ENCODE measurements around the gene EEFSEC.

GRCh38 chr3:128312271-128312670, 159.0 kb downstream of the EEFSEC start:
- no peak for TF ChIP-seq SP1 (IDR thresholded peaks at IDR 0.05)
- TF ChIP-seq LEF1 (IDR thresholded peaks at IDR 0.05; ENCODE audit: borderline replicate concordance): no peak
- TF ChIP-seq NFRKB (IDR thresholded peaks at IDR 0.05): no peak
- TF ChIP-seq FOXM1 (IDR thresholded peaks at IDR 0.05; ENCODE audit: borderline replicate concordance): no peak

All from HEK293T (cell line).